MM.1S (cell line): ENCODE data around the gene RBMS3.

Experiments used
- DNase-seq: peaks from one replicate; pipeline ENCODE4 v3.0.0-alpha.2; 2015
- H2AFZ ChIP-seq: fragments of 300-600 bp; sonication (generic); 2 replicates; pipeline ENCODE4 v1.6.0; 2016; ENCODE audit warnings: antibody characterized with exemption, low read length
- H3F3A ChIP-seq: fragments of 300-600 bp; sonication (generic); 2 replicates; pipeline ENCODE4 v1.6.1; 2016; ENCODE audit warnings: mild to moderate bottlenecking, antibody characterized with exemption, low read length, moderate library complexity, mixed read lengths; ENCODE audit not compliant: insufficient read depth
- H3K27ac ChIP-seq: fragments of 300-600 bp; sonication (generic); 2 replicates; pipeline ENCODE4 v1.5.1; 2016; ENCODE audit warnings: mild to moderate bottlenecking, low read length
- H3K27me3 ChIP-seq: fragments of 300-600 bp; sonication (generic); replicated peaks from 2 replicates; pipeline ENCODE4 v1.6.0; 2016; ENCODE audit warnings: low read length; ENCODE audit not compliant: insufficient read depth
- H3K36me3 ChIP-seq: fragments of 300-600 bp; sonication (generic); replicated peaks from 2 replicates; pipeline ENCODE4 v1.6.1; 2016; ENCODE audit warnings: mild to moderate bottlenecking, low read length, mixed read lengths; ENCODE audit not compliant: insufficient read depth
- H3K4me1 ChIP-seq: fragments of 300-600 bp; sonication (generic); 2 replicates; pipeline ENCODE4 v1.6.1; 2016; ENCODE audit warnings: low read length, mixed read lengths
- H3K4me2 ChIP-seq: fragments of 300-600 bp; sonication (generic); 2 replicates; pipeline ENCODE4 v1.6.0; 2016; ENCODE audit warnings: low read depth, low read length
- H3K4me3 ChIP-seq: fragments of 300-600 bp; sonication (generic); 2 replicates; pipeline ENCODE4 v1.5.1; 2016; ENCODE audit warnings: low read length, mixed read lengths
- H3K79me2 ChIP-seq: fragments of 300-600 bp; sonication (generic); 2 replicates; pipeline ENCODE4 v1.6.1; 2016; ENCODE audit warnings: mixed run types, low read length, mixed read lengths
- H3K9ac ChIP-seq: fragments of 300-600 bp; sonication (generic); 2 replicates; pipeline ENCODE4 v1.6.1; 2016; ENCODE audit warnings: low read length, mixed read lengths
- H3K9me2 ChIP-seq: fragments of 300-600 bp; sonication (generic); replicated peaks from 2 replicates; pipeline ENCODE4 v1.6.1; 2016; ENCODE audit warnings: mild to moderate bottlenecking, low read length, mixed read lengths; ENCODE audit not compliant: insufficient read depth
- H3K9me3 ChIP-seq: fragments of 300-600 bp; sonication (generic); replicated peaks from 2 replicates; pipeline ENCODE4 v1.6.1; 2016; ENCODE audit warnings: mild to moderate bottlenecking, low read length, mixed read lengths; ENCODE audit not compliant: insufficient read depth
- H4K20me1 ChIP-seq: fragments of 300-600 bp; sonication (generic); 2 replicates; pipeline ENCODE4 v1.6.1; 2016; ENCODE audit warnings: mild to moderate bottlenecking, low read length, moderate library complexity, mixed read lengths; ENCODE audit not compliant: insufficient read depth
- CTCF ChIP-seq: fragments of 300-600 bp; sonication (generic); IDR thresholded peaks from 2 replicates; pipeline ENCODE4 v1.5.1; 2016; ENCODE audit warnings: antibody characterized with exemption, low read length, mixed read lengths
- EZH2 ChIP-seq: fragments of 300-600 bp; sonication (generic); optimal IDR thresholded peaks from 2 replicates; pipeline ENCODE3; 2017; ENCODE audit warnings: low read depth, mild to moderate bottlenecking, antibody characterized with exemption, low read length, mixed read lengths
- EZH2phosphoT487 ChIP-seq: fragments of 300-600 bp; sonication (generic); IDR thresholded peaks from 2 replicates; pipeline ENCODE4 v1.6.1; 2018; ENCODE audit warnings: antibody characterized with exemption, low read length

Gene RBMS3

DNA sequence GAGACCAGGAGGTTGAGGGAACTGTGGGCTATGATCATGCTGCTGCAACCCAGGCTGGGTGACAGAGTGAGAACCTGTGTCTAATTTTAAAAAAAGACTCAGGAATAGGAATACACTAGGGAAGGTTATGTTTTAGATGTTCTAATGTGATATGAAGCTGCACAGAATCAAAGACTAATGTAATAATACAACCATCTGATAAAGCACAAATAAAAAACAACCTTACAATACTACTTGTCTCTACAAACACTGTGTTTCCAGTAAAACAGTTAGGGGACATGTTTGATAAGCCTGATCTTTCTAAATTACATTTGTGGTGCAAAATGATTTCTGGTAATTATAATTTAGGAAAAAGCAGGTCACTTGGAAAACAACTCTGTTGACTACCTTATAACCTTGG is 56.7 kb downstream of the RBMS3 start:
- Histone ChIP-seq H3K79me2 (no peaks in the 10 kb centered on the region), H2AFZ (no peak overlapping the region), H4K20me1 (no peaks in the 10 kb centered on the region), H3K9ac (no peak overlapping the region), H3K27ac (no peak overlapping the region), H3K9me3 (no peaks in the 10 kb centered on the region), H3K27me3 (no peaks in the 10 kb centered on the region), H3F3A (no peaks in the 10 kb centered on the region), H3K4me3 (no peak overlapping the region), H3K4me1 (no peaks in the 10 kb centered on the region), H3K9me2 (no peaks in the 10 kb centered on the region), H3K4me2 (no peak overlapping the region), H3K36me3 (no peaks in the 10 kb centered on the region)
- TF ChIP-seq EZH2phosphoT487 = no peak
- TF ChIP-seq CTCF = no peak
- no peak for TF ChIP-seq EZH2
- DNase-seq = no peak

GRCh38 chr3:29338377-29338776 is 57.5 kb downstream of the RBMS3 start:
- no peak for TF ChIP-seq EZH2phosphoT487
- TF ChIP-seq CTCF = no peak
- TF ChIP-seq EZH2 = no peak

DNA sequence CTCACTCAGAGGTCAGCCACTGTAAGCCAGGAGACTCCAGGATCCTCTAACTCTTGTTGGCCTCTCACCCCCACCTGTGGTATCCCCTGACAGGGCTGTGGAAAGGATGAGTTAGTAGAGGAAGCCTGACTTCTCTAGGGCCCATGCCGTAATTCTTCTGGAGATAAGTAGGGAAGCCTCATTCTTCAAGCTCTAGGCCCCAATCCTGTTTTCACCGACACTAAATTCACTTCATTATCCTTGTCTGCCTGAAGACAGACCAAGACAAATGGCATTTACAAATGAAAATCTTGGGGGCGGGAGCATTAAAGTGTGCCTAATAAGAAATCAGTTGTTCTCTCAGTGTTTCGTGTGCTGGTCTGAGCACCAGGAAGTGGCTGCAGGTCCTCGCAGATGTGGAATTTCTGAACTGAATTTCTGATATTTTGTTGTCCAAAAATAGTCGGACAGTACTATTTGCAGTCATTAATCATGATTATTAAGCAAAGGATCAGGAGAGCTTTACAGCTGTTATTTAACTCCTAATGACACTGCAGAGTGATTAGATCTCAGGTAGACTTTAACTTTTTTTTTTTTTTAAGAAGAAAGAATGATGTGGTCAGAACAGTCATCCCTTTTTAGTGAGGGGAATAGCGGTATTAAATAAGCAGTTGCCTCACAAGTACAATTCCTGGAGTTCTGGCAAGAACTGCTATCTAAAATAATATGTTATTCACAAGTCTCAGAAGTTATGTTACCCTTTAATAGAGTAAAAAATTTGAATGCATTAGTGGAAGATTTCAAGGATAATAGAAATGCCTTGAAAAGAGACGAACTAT is 58.4 kb downstream of the RBMS3 start:
- Histone ChIP-seq H3K9ac (no peak overlapping the region), H3K27ac (no peak overlapping the region), H3K27me3 (no peaks in the 10 kb centered on the region), H2AFZ (no peak overlapping the region), H3F3A (no peaks in the 10 kb centered on the region), H3K9me3 (no peaks in the 10 kb centered on the region), H3K4me1 (no peaks in the 10 kb centered on the region), H3K4me2 (no peak overlapping the region), H3K9me2 (no peaks in the 10 kb centered on the region), H3K36me3 (no peaks in the 10 kb centered on the region), H4K20me1 (no peaks in the 10 kb centered on the region), H3K4me3 (no peak overlapping the region), H3K79me2 (no peaks in the 10 kb centered on the region)
- DNase-seq = no peak
- no peak for TF ChIP-seq EZH2
- TF ChIP-seq CTCF = no peak

More at GRCh38 chr3:29338377-29338776, 57.5 kb downstream of the RBMS3 start:
- Histone ChIP-seq H3K27me3 (no peaks in the 10 kb centered on the region), H3K36me3 (no peaks in the 10 kb centered on the region), H3K9me2 (no peaks in the 10 kb centered on the region), H4K20me1 (no peaks in the 10 kb centered on the region), H3K27ac (no peak overlapping the region), H3K79me2 (no peaks in the 10 kb centered on the region), H3K4me1 (no peaks in the 10 kb centered on the region), H3K9me3 (no peaks in the 10 kb centered on the region), H2AFZ (no peak overlapping the region), H3K4me3 (no peak overlapping the region), H3K9ac (no peak overlapping the region), H3F3A (no peaks in the 10 kb centered on the region), H3K4me2 (no peak overlapping the region)
- no peak for DNase-seq
